Adrenal gland (tissue), 12 donors: Measurements from ENCODE around the gene FMR1. TPM values are rescaled to one million over a fixed set of nuclear protein-coding genes. Genes with fewer than 3 reads are reported as not detected.

Source experiments
- DNase-seq, 7 donors: peaks; one replicate each; pipeline ENCODE4 v3.0.0-alpha.2; 2019 to 2020
- H3K27ac ChIP-seq, 5 donors: fragments of 200-600 bp; sonication (generic) in 4 of 5; 1 replicate in 3 of 5; 2 replicates in 2 of 5; pipeline versions ENCODE4 v1.5.1 to v1.8.0; 2016 to 2020; ENCODE audit warnings: mild to moderate bottlenecking in 1 of 5
- H3K27me3 ChIP-seq: fragments of 200-600 bp; 2 replicates; pipeline ENCODE4 v1.8.0; 2021
- H3K36me3 ChIP-seq, 2 donors: fragments of 200-600 bp; replicated peaks in 1 of 2; 1 replicate in 1 of 2; 2 replicates in 1 of 2; pipeline versions ENCODE4 v1.5.1 to v1.8.0; 2018 to 2022
- H3K4me1 ChIP-seq, 2 donors: fragments of 200-600 bp; replicated peaks in 1 of 2; 1 replicate in 1 of 2; 2 replicates in 1 of 2; pipeline versions ENCODE4 v1.5.1 to v1.8.0; 2018 to 2021
- H3K4me3 ChIP-seq, 4 donors: fragments of 200-600 bp; sonication (generic) in 3 of 4; one replicate each; pipeline ENCODE4 v1.5.1; 2016 to 2018
- H3K9me3 ChIP-seq, 3 donors: fragments of 200-600 bp; sonication (generic) in 1 of 3; replicated peaks in 1 of 3; 1 replicate in 2 of 3; 2 replicates in 1 of 3; pipeline versions ENCODE4 v1.5.1 to v1.8.0; 2016 to 2021
- POLR2A ChIP-seq, 2 donors: fragments of 450-650 bp; IDR thresholded peaks; one replicate each; pipeline ENCODE4 v1.6.1; 2017; ENCODE audit warnings: antibody characterized with exemption in 2 of 2, mild to moderate bottlenecking in 2 of 2, moderate library complexity in 1 of 2
- WGBS, 4 donors: extraction: QIAGEN DNeasy Blood & Tissue Kit in 2 of 4; methylation state at CpG; one replicate each; pipeline versions ENCODE4 v1.1.5 to v1.1.7; 2013 to 2017; 5-methylcytosine and 5-hydroxymethylcytosine counted together
- intact Hi-C, 2 donors: fragments of 100-400 bp; cut with DNase I; formaldehyde crosslinking; loops; one replicate each; pipeline versions ENCODE4 v1.14.1 to v1.15.0; 2022 to 2023
- polyA plus RNA-seq, 3 donors: library from polyadenylated mRNA; stranded (reverse); fragments of 200-250 nt in 2 of 3; fragments of 350-450 nt in 1 of 3; fragmentation: Illumina TruSeq in 1 of 3; extraction: RNeasy Lipid Tissue Mini Kit (QIAGEN cat#74804) in 1 of 3; gene quantifications; one replicate each; pipeline ENCODE4 v1.2.3, GENCODE V29; 2013 to 2014
- total RNA-seq, 9 donors: library from RNA; depleted of rRNA in 4 of 9; stranded (reverse); fragments of >200 nt in 4 of 9; fragments of 120-200 nt in 1 of 9; fragmentation: NEBNext Ultra II Directional in 1 of 9; extraction: Animal tissue kit (Norgen Biotek cat#: 25700) in 1 of 9; gene quantifications; one replicate each; pipeline versions ENCODE4 v1.1.0 to v1.2.4, GENCODE V29; 2013 to 2023
- TF ChIP-seq, protein P1 (sequence below), 6 experiments: fragments of 450-650 bp in 4 of 6; fragments of 200-600 bp in 2 of 6; sonication (generic) in 1 of 6; IDR thresholded peaks; 1 replicate in 5 of 6; 2 replicates in 1 of 6; pipeline versions ENCODE4 v1.5.1 to v1.8.0; 2016 to 2021; ENCODE audit warnings: antibody characterized with exemption in 6 of 6, mild to moderate bottlenecking in 2 of 6, moderate library complexity in 1 of 6
- donor health status: healthy with polysubstance abuse.
- donor health status: Bipolar disorder and iron deficiency.
- donor health status: DM: yes; HTN: yes; CAD: no.
- donor health status: DM: no; HTN: no; CAD: no.
- donor health status: DM: no; HTN: no; CAD: no.
- donor health status: DM: yes; HTN: yes; CAD: no.

The FMR1 gene
- total and polyA plus RNA-seq, 12 donors, result 11.3 to 33.7 (median 29.5) TPM

- Histone ChIP-seq H3K36me3 (no peaks in the 10 kb centered on the region), H3K4me1 (no peaks in the 10 kb centered on the region), H3K27me3 (no peaks in the 10 kb centered on the region), H3K4me3 (no peak overlapping the region), H3K9me3 (no peaks in the 10 kb centered on the region), H3K27ac (no peak overlapping the region)
- 60 to 77% (median 69%) methylated on average over 5 of the region's 5 CpGs for WGBS, 4 donors
- intact Hi-C loops, result no loop called here
- no peak for TF ChIP-seq POLR2A (IDR thresholded peaks at IDR 0.05)
- TF ChIP-seq, protein P1, sequence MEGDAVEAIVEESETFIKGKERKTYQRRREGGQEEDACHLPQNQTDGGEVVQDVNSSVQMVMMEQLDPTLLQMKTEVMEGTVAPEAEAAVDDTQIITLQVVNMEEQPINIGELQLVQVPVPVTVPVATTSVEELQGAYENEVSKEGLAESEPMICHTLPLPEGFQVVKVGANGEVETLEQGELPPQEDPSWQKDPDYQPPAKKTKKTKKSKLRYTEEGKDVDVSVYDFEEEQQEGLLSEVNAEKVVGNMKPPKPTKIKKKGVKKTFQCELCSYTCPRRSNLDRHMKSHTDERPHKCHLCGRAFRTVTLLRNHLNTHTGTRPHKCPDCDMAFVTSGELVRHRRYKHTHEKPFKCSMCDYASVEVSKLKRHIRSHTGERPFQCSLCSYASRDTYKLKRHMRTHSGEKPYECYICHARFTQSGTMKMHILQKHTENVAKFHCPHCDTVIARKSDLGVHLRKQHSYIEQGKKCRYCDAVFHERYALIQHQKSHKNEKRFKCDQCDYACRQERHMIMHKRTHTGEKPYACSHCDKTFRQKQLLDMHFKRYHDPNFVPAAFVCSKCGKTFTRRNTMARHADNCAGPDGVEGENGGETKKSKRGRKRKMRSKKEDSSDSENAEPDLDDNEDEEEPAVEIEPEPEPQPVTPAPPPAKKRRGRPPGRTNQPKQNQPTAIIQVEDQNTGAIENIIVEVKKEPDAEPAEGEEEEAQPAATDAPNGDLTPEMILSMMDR (IDR thresholded peaks at IDR 0.05), result no peak
- DNase-seq, result no peak
Measured at GRCh38 chrX:147877726-147878125, 34.0 kb upstream of the FMR1 start.

DNA sequence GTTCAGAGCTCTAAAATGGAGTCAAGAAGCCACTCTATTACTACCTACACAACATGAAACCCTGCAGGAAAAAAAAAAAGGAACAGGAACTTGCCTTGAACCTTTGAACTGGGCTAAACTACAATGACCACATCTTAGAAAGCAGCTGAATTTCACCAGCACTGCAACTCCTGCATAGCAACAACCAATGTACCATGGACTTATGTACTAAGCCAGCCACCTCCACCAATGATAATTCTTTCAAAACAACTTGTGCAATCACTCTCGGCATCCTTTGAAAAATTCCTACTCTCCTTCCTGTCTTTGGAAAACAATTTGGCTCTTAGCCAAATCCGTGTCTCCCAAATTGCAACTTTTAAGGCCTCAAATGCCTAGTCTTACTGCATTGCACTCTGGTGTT is 26.8 kb upstream of the FMR1 start:
- intact Hi-C loops, result no loop called here
- DNase-seq, result no peak
- H3K27ac ChIP-seq, result no peak overlapping the region
- WGBS, 4 donors, result 23 to 33% (median 33%) methylated on average over 2 of the region's 2 CpGs
- H3K9me3 ChIP-seq, result no peaks in the 10 kb centered on the region
- H3K27me3 ChIP-seq, result no peaks in the 10 kb centered on the region
- TF ChIP-seq POLR2A (IDR thresholded peaks at IDR 0.05), result no peak
- TF ChIP-seq, protein P1 (IDR thresholded peaks at IDR 0.05), result no peak
- no peaks in the 10 kb centered on the region for H3K4me1 ChIP-seq
- H3K36me3 ChIP-seq, result no peaks in the 10 kb centered on the region
- H3K4me3 ChIP-seq, result no peak overlapping the region

DNA sequence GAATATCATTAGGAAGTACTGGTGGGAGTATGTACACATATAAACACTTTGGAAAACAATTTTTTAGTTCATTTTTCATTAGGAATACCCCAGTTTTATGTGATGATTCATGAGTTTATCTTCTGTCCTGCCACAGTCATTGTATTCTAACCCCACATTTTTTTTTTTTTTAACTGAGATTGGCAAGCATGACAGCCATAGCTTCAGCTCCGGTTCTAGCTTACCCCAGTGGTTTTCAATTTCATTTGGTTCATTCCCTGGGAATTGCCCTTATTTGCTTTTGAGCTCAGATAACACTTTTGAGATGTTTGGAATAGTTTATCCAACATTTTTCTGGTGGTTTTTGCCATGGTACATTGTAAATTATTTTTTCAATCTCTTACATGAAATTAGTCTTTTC is 21.0 kb upstream of the FMR1 start:
- 30 to 68% (median 55%) methylated on average over 1 of the region's 1 CpG for WGBS, 4 donors
- H3K27ac ChIP-seq, result no peak overlapping the region
- H3K36me3 ChIP-seq, result no peaks in the 10 kb centered on the region
- no peak overlapping the region for H3K4me3 ChIP-seq
- TF ChIP-seq, protein P1 (IDR thresholded peaks at IDR 0.05), result no peak
- TF ChIP-seq POLR2A (IDR thresholded peaks at IDR 0.05), result no peak
- intact Hi-C loops, result no loop called here
- H3K27me3 ChIP-seq, result no peaks in the 10 kb centered on the region
- H3K9me3 ChIP-seq, result no peaks in the 10 kb centered on the region
- H3K4me1 ChIP-seq, result no peaks in the 10 kb centered on the region
- DNase-seq, result no peak

- Histone ChIP-seq H3K9me3 (no peaks in the 10 kb centered on the region), H3K27ac (no peak overlapping the region), H3K36me3 (no peaks in the 10 kb centered on the region), H3K4me3 (no peak overlapping the region), H3K27me3 (no peaks in the 10 kb centered on the region), H3K4me1 (no peaks in the 10 kb centered on the region)
- no peak for DNase-seq
- WGBS, 4 donors, result 50 to 86% (median 74%) methylated on average over 1 of the region's 1 CpG
- TF ChIP-seq, protein P1 (IDR thresholded peaks at IDR 0.05), result no peak
- TF ChIP-seq POLR2A (IDR thresholded peaks at IDR 0.05), result no peak
- intact Hi-C loops, result no loop called here
Measured at GRCh38 chrX:147891896-147892295, 19.8 kb upstream of the FMR1 start.
